GM18870 (cell line): ENCODE results near the gene MXRA8.
"Not testable (repeated sequence)": the region's sequence is repeated elsewhere in the genome, so short reads cannot be mapped to it uniquely, and the experiment has no call there.

Experiments
- ATAC-seq: cut with Tn5 transposase; IDR thresholded peaks from one replicate; pipeline ENCODE4 v1.9.1; 2021; ENCODE audit warnings: moderate library complexity; ENCODE audit not compliant: unreplicated experiment

The MXRA8 gene

GRCh38 chr1:1370771-1371300, 12.5 kb upstream of the MXRA8 start:
- no peak for ATAC-seq

GRCh38 chr1:1370094-1370493, 11.7 kb upstream of the MXRA8 start:
- not testable (repeated sequence) for ATAC-seq

- ATAC-seq, result no peak
These were observed 9.0 kb upstream of the MXRA8 start for GRCh38 chr1:1367315-1367714.

DNA sequence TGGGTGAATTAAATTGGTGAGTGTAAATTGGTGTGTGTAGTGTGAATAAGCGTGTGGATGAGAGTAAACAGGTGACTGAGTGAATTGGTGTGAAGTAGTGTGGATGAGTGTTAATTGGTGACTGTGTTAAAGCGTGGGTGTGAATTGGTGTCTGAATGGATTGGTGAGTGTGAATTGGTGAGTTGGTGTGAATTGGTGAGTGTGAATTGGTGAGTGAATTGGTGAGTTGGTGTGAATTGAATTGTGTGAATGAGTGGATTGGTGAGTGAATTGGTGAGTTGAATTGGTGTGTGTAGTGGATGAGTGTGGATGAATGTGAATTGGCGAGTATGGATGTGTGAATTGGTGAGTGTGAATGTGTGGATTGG, 8.3 kb upstream of the MXRA8 start:
- ATAC-seq, result no peak

DNA sequence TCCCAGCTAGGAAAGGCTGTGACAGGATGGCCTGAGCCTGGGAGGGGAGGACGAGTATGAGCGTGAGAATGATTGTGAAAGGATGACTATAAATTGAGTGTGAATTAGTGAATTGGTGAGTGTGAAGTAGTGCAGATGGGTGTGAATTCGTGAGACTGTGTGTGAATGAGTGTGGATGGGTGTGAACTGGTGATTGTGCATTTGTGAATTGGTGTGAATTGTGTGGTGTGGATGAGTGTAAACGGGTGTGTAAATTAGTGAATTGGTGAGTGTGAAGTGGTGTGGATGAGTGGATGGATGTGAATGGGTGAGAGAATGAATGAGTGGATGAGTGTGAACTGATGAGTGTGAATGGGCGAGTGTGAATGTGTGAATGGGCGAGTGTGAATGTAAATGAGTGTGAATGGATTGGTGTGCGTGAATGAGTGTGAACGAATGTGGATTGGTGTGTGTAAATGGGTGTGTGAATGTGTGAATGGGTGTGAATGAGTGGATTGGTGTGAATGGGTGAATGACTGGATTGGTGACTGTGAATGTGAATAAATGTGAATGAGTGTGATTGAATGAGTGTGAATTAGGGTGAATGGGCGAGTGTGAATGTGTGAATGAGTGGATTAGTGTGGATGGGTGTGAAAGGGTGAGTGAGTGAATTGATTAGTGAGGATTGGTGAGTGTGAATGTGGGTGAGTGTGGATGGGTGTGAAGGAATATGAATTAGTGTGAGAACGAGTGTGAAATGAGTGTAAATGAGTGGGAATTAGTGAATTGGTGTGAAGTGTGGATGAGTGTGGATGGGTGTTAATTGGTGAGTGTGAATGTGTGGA, 7.7 kb upstream of the MXRA8 start:
- no peak for ATAC-seq

DNA sequence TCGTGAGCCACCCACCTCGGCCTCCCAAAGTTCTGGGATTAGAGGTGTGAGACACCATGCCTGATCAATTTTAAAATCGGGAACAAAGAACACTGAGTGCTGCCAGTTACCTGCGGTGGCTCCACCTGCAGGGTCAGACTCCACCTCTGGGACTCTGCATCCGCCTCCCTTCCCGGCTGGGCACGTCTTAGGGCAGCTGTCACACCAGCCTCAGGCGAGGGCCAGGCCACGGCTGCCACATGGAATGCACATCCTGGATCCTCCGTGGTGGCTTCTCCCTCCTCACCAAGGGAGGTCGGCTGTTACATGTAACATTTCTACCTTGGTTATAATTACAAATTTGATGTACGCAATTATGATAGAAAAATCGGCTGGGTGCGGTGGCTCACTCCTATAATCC, 5.9 kb upstream of the MXRA8 start:
- no peak for ATAC-seq

GRCh38 chr1:1361982-1362423, 3.6 kb upstream of the MXRA8 start:
- no peak for ATAC-seq

GRCh38 chr1:1361233-1361981, 3.1 kb upstream of the MXRA8 start:
- no peak for ATAC-seq

DNA sequence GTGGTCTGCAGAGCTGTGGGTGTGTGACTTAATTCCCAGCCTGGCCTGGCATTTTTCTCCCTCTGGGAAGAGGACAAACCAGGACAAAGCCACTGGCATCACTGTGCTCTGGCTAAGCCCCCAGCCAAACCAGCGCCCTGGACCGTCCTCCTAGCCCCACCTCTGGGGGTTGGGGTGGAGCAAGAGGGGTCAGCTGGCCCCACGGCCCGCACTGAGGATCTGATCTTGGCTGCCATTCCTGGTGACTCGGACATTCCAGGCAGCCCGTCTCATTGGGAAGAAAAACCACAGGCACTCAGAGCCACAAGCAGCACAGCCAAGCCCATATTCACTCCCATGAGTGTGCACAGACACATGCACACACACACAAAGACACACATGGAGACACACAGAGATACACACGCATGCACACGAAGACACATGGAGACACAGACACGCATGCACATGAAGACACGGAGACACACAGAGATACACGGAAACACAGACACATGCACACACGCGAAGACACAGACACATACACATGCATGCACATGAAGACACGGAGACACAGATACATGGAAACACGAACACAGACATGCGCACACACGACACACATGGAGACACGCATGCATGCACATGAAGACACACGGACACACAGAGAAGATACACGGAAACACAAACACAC, 2.3 kb upstream of the MXRA8 start:
- no peak for ATAC-seq

GRCh38 chr1:1359664-1360468, 1.5 kb upstream of the MXRA8 start:
- ATAC-seq, result no peak

GRCh38 chr1:1359308-1359663, 931 bp upstream of the MXRA8 start:
- ATAC-seq, result no peak

- no peak for ATAC-seq
These were observed 403 bp downstream of the MXRA8 start for GRCh38 chr1:1357871-1358432.

GRCh38 chr1:1356796-1357401, 1.5 kb downstream of the MXRA8 start:
- no peak for ATAC-seq

DNA sequence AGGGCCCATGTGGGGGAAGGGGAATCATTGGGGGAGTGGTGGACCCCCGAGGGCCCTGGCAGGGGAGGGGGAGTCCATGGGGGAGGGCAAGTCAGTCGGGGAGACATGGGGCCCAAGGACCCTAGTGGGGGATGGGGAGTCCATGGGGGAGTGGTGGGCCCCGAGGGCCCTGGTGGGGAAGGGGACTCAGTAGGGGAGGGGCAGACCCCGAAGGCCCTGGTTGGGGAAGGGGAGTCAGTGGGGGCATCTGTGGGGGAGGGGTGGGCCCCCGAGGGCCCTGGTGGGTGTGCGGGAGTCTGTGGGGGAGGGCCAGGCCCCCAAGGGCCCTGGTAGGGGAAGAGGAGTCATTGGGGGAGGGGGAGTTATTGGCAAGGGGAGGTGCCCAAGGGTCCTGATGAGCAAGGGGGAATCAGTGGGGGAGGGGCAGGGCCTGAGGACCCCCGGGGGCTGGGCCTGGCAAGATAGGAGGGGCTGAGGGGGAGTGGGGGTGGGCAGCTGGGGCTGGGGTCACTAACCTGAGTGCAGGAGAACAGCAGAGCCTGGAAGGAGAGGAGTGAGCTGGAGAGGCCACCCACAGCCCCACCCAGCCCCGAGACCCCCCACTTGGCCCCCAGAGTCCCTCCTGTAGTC, 2.1 kb downstream of the MXRA8 start:
- no peak for ATAC-seq

DNA sequence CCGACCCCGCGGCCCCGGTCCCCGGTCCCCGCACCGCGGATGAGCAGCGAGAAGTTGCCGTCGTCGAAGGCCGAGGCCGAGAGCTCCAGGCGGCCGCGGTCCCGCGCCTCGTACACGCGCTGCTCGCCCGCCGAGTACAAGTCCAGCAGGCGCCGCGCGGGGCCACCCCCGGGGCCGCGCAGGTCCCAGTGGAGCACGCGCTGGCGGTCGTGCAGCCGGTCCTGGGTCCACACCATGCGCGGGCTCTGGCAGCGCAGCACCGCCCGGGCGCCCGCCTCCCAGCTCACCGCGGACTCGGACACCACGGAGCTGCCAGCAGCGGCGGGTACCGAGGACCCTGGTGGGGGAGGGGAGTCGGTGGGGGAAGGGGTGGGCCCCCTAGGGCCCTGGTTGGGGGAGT, 2.9 kb downstream of the MXRA8 start:
- ATAC-seq, result no peak

DNA sequence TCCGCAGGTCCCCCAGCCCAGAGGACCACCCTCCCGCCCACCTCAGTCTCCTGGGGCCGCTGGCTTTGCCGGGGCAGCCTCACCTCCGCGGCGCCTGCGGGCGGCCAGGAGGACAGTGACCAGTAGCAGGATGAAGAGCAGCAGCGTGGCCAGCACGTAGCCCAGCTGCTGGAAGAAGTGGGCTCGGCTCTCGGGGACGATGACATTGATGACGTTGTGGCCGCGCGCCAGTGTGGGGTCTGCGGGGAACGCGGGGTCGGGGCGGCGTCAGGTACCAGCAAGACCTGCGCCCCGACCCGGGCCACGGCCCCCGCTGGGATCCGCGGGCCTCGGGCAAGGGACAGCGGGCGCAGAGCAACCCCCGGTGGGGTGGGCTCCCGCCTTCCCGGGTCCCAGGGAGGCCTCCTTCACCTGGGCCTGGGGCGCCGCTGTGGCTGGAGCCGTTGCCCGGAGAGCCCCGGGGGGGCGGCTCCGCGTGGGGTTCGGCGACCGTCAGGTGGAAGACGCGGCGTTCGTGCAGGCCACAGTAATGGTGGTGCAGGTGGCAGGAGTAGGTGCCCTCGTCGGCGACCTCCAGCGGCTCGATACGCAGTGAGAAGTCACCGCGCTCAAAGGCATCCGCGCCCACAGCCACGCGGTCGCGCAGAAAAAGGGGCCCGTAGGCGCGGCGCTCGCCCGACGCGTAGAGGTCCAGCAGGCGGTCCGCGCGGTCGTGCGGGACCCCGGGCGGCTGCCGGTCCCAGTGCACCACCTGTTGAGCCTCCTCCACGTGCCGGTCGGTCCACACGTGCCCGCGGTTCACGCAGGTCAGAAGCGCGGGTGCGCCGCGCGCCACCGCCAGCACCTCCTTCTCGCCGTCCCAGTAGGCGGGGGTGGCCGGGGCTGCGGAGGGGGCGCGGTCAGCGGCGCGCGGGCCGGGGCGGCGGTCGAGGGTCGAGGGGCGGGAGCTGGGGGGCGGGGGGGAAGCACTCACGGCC, 3.8 kb downstream of the MXRA8 start:
- no peak for ATAC-seq

- no peak for ATAC-seq
These were observed 4.8 kb downstream of the MXRA8 start for GRCh38 chr1:1353389-1354151.
